Breast epithelium (tissue), 3 donors: ENCODE data around the gene SLC35F1.

ENCODE experiments used
- CTCF ChIP-seq, 3 donors: fragments of 450-650 bp; IDR thresholded peaks; one replicate each; pipeline ENCODE4 v1.5.1; 2016 to 2017; ENCODE audit warnings: antibody characterized with exemption in 3 of 3, mild to moderate bottlenecking in 3 of 3, moderate library complexity in 3 of 3
- POLR2A ChIP-seq: fragments of 450-650 bp; IDR thresholded peaks from one replicate; pipeline ENCODE4 v1.6.1; 2016; ENCODE audit warnings: antibody characterized with exemption, mild to moderate bottlenecking, moderate library complexity

- TF ChIP-seq CTCF (IDR thresholded peaks at IDR 0.05) = no peak
- no peak for TF ChIP-seq POLR2A
Observed at GRCh38 chr6:117971637-117972036, 64.6 kb downstream of the SLC35F1 start.
